HCT116 (cell line): ENCODE measurements around the gene CD247. TPM values are rescaled to one million over a fixed set of nuclear protein-coding genes. Genes with fewer than 3 reads are reported as not detected.

Source experiments
- ATAC-seq: fragments of 200-7000 bp; cut with Tn5 transposase; 2 replicates; pipeline ENCODE4 v1.9.1; 2020; ENCODE audit warnings: mild to moderate bottlenecking, moderate library complexity
- BruUV-seq: library from RNA; stranded (reverse); fragments of 400-500 nt; replicated peaks from 2 replicates; lab custom pipeline; 2021; lab: Mats Ljungman, UMichigan
- CTCF ChIA-PET: fragments of 300-600 bp; sonication (Branson Sonifier 250); formaldehyde crosslinking; loops from one replicate; lab custom pipeline; 2021; ENCODE audit warnings: antibody characterized with exemption; lab: Charles Lee
- POLR2A ChIA-PET: fragments of 300-600, 350-600 bp; sonication (Branson Sonifier 250); formaldehyde crosslinking; loops from one replicate; lab custom pipeline; 2021; ENCODE audit warnings: antibody characterized with exemption; lab: Charles Lee
- RAD21 ChIA-PET, 2 experiments: fragments of 300-600 bp; sonication (Branson Sonifier 250); formaldehyde crosslinking; loops; one replicate each; lab custom pipeline; 2023; ENCODE audit warnings: low total read pairs in 2 of 2; ENCODE audit not compliant: uncharacterized antibody in 2 of 2, unreplicated experiment in 2 of 2, low non-redundant PET in 1 of 2; lab: Charles Lee
- DNase-seq: peaks from one replicate; pipeline ENCODE4 v3.0.0-alpha.2; 2010; ENCODE audit warnings: low read depth, low spot score
- H2AFZ ChIP-seq: fragments of 200-600 bp; shearing (Covaris generic), sonication (generic); 2 replicates; pipeline ENCODE4 v1.6.1; 2017; ENCODE audit warnings: low read depth, mixed run types, mixed read lengths, antibody characterized with exemption, low read length; ENCODE audit not compliant: poor library complexity, severe bottlenecking
- H3K27ac ChIP-seq: 2 replicates; pipeline ENCODE4 v1.5.1; 2012; ENCODE audit warnings: low read depth, low read length
- H3K27me3 ChIP-seq: fragments of 200-600 bp; sonication (generic); 2 replicates; pipeline ENCODE4 v1.6.1; 2016; ENCODE audit warnings: mixed run types, low read length, mixed read lengths; ENCODE audit not compliant: insufficient read depth
- H3K36me3 ChIP-seq, 2 experiments: fragments of 200-500 bp in 1 of 2; fragments of 200-600 bp in 1 of 2; sonication (Bioruptor generic) in 1 of 2; sonication (generic) in 1 of 2; 2 replicates each; pipeline versions ENCODE4 v1.5.1 to v1.6.1; 2014 to 2016; ENCODE audit warnings: low read length in 2 of 2, inconsistent platforms in 1 of 2, mixed read lengths in 1 of 2, mixed run types in 1 of 2; ENCODE audit not compliant: insufficient read depth in 2 of 2, control insufficient read depth in 1 of 2
- H3K4me1 ChIP-seq, 2 experiments: fragments of 200-600 bp in 1 of 2; sonication (generic) in 1 of 2; 2 replicates each; pipeline versions ENCODE4 v1.5.1 to v1.6.1; 2012 to 2017; ENCODE audit warnings: low read length in 2 of 2, inconsistent platforms in 1 of 2, mild to moderate bottlenecking in 1 of 2, mixed read lengths in 1 of 2, mixed run types in 1 of 2, moderate library complexity in 1 of 2; ENCODE audit not compliant: insufficient read depth in 2 of 2, control insufficient read depth in 1 of 2
- H3K4me2 ChIP-seq: fragments of 200-600 bp; sonication (generic); 2 replicates; pipeline ENCODE4 v1.6.1; 2017; ENCODE audit warnings: mixed run types, low read length, mixed read lengths
- H3K4me3 ChIP-seq, 2 experiments: fragments of 200-600 bp in 1 of 2; sonication (generic) in 1 of 2; replicated peaks in 1 of 2; 2 replicates each; pipeline ENCODE4 v1.5.1; 2011 to 2016; ENCODE audit warnings: low read length in 2 of 2, control low read depth in 1 of 2, low read depth in 1 of 2, mild to moderate bottlenecking in 1 of 2, mixed read lengths in 1 of 2, mixed run types in 1 of 2
- H3K79me2 ChIP-seq: fragments of 200-600 bp; sonication (generic); 2 replicates; pipeline ENCODE4 v1.6.1; 2017; ENCODE audit warnings: mild to moderate bottlenecking, mixed run types, low read length, moderate library complexity, mixed read lengths; ENCODE audit not compliant: insufficient read depth
- H3K9ac ChIP-seq: fragments of 200-600 bp; sonication (generic); 2 replicates; pipeline ENCODE4 v1.6.1; 2016; ENCODE audit warnings: low read length, mixed read lengths
- H3K9me2 ChIP-seq: fragments of 200-600 bp; sonication (generic), shearing (Covaris generic); 2 replicates; pipeline ENCODE4 v1.6.1; 2017; ENCODE audit warnings: mixed run types, mild to moderate bottlenecking, moderate library complexity; ENCODE audit not compliant: insufficient read depth
- H3K9me3 ChIP-seq, 2 experiments: fragments of 200-500 bp in 1 of 2; fragments of 200-600 bp in 1 of 2; sonication (Bioruptor generic) in 1 of 2; sonication (generic) in 1 of 2; 2 replicates each; pipeline ENCODE4 v1.6.1; 2014 to 2017; ENCODE audit warnings: low read length in 2 of 2, mixed read lengths in 2 of 2, inconsistent platforms in 1 of 2, low read depth in 1 of 2, mild to moderate bottlenecking in 1 of 2, mixed run types in 1 of 2, moderate library complexity in 1 of 2; ENCODE audit not compliant: control insufficient read depth in 1 of 2, insufficient read depth in 1 of 2
- H4K20me1 ChIP-seq: fragments of 200-600 bp; sonication (generic), shearing (Covaris generic); 2 replicates; pipeline ENCODE4 v1.6.1; 2017; ENCODE audit warnings: mixed run types, mild to moderate bottlenecking, moderate library complexity; ENCODE audit not compliant: insufficient read depth
- CBX3 ChIP-seq: IDR thresholded peaks from 2 replicates; pipeline ENCODE4 v1.6.1; 2012; ENCODE audit warnings: low read depth
- CTCF ChIP-seq, 3 experiments: fragments of 200-600 bp in 1 of 3; sonication (generic) in 1 of 3; IDR thresholded peaks in 2 of 3; conservative IDR thresholded peaks in 1 of 3; 2 replicates each; pipeline ENCODE4 v1.5.1; 2012 to 2017; ENCODE audit warnings: low read depth in 2 of 3, low read length in 2 of 3, antibody characterized with exemption in 1 of 3, borderline replicate concordance in 1 of 3, control low read depth in 1 of 3, mild to moderate bottlenecking in 1 of 3, mixed read lengths in 1 of 3, mixed run types in 1 of 3, moderate library complexity in 1 of 3; ENCODE audit not compliant: insufficient read depth in 1 of 3
- EZH2 ChIP-seq: fragments of 200-600 bp; sonication (generic); IDR thresholded peaks from 2 replicates; pipeline ENCODE4 v1.6.1; 2017; ENCODE audit warnings: antibody characterized with exemption, mixed run types
- EZH2phosphoT487 ChIP-seq: fragments of 200-600 bp; IDR thresholded peaks from 2 replicates; pipeline ENCODE4 v1.6.1; 2018; ENCODE audit warnings: antibody characterized with exemption, borderline replicate concordance
- MAX ChIP-seq: IDR thresholded peaks from 2 replicates; pipeline ENCODE4 v1.6.1; 2012
- REST ChIP-seq: IDR thresholded peaks from 2 replicates; pipeline ENCODE4 v1.6.1; 2012; ENCODE audit warnings: low read depth
- SRF ChIP-seq: IDR thresholded peaks from 2 replicates; pipeline ENCODE4 v1.6.1; 2012; ENCODE audit warnings: low read depth
- TCF7L2 ChIP-seq: IDR thresholded peaks from 2 replicates; pipeline ENCODE4 v1.7.0; 2011; ENCODE audit warnings: borderline replicate concordance, inconsistent platforms; ENCODE audit not compliant: insufficient read depth, insufficient read length; ENCODE audit errors: extremely low read depth
- ZFX ChIP-seq: fragments of 450-650 bp; IDR thresholded peaks from 2 replicates; pipeline ENCODE4 v1.6.1; 2017
- ZNF274 ChIP-seq: fragments of 200-500 bp; sonication (Bioruptor generic); IDR thresholded peaks from 2 replicates; pipeline ENCODE4 v1.6.1; 2014; ENCODE audit warnings: mild to moderate bottlenecking, low read depth, low read length, inconsistent platforms
- intact Hi-C: fragments of 100-400 bp; cut with micrococcal nuclease; formaldehyde crosslinking; loops from 2 replicates; pipeline ENCODE4 v1.10.0; 2022
- total RNA-seq: library from RNA; stranded (reverse); gene quantifications from one replicate; pipeline ENCODE4 v1.2.1, GENCODE V29; 2021; ENCODE audit not compliant: unreplicated experiment

CD247 gene
- total RNA-seq, 1 experiment from 2014 or later = 0.57 TPM

DNA sequence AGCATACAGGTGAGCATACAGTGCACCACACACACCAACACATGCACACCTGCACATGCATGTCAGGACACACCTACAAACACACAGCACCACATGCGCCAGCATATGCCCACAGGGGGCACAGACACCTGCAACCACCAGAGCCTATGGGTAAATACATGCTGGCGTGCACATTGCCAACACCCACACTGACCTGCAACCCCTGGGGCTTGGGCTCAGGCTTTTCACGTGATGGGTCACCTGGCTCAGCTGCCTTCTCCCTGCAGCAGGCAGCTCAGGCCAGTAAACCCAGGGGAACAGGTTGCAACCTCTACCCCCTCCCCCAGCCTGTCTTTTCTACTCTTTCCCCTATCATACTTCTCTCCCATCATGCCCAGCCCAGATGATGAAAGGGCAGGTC is 8.1 kb downstream of the CD247 start:
- H3K4me1 ChIP-seq = no peaks in the 10 kb centered on the region
- POLR2A ChIA-PET = no interaction called here

More for the DNA sequence above, 8.1 kb downstream of the CD247 start:
- H2AFZ ChIP-seq = no peak overlapping the region
- RAD21 ChIA-PET = no interaction called here
- no peaks in the 10 kb centered on the region for H3K9me2 ChIP-seq
- no peak overlapping the region for H3K4me2 ChIP-seq
- no peaks in the 10 kb centered on the region for H3K9me3 ChIP-seq
- no peaks in the 10 kb centered on the region for H3K27me3 ChIP-seq
- ATAC-seq = no peak
- TF ChIP-seq REST (no peak), ZNF274 (no peak), SRF (no peak), CTCF (IDR thresholded peaks at IDR 0.05 in 2 of 3, conservative IDR thresholded peaks at IDR 0.05 in 1 of 3; ENCODE audit: borderline replicate concordance in 1 of 3, insufficient read depth in 1 of 3, low read depth in 2 of 3, low read length in 2 of 3) (no peak), TCF7L2 (no peak), ZFX (no peak), EZH2 (no peak), EZH2phosphoT487 (no peak), CBX3 (no peak), MAX (no peak)
- TF ChIP-seq, all 23 proteins: peak for 0
- intact Hi-C loops = no loop called here
- Histone ChIP-seq H3K4me3 (no peak overlapping the region), H3K9ac (no peak overlapping the region), H3K27ac (no peak overlapping the region), H4K20me1 (no peaks in the 10 kb centered on the region), H3K36me3 (no peaks in the 10 kb centered on the region), H3K79me2 (no peaks in the 10 kb centered on the region)
- CTCF ChIA-PET = no interaction called here
- BruUV-seq = no TSS peak
- no peak for DNase-seq
